Islet of Langerhans (tissue), 1 donor: ENCODE results near the gene CFAP77.

Experiments used
- FAIRE-seq: peaks from one replicate; lab custom pipeline; 2011; peaks lifted over from hg19 to GRCh38; lab: Jason Lieb, UNC

CFAP77 gene

DNA sequence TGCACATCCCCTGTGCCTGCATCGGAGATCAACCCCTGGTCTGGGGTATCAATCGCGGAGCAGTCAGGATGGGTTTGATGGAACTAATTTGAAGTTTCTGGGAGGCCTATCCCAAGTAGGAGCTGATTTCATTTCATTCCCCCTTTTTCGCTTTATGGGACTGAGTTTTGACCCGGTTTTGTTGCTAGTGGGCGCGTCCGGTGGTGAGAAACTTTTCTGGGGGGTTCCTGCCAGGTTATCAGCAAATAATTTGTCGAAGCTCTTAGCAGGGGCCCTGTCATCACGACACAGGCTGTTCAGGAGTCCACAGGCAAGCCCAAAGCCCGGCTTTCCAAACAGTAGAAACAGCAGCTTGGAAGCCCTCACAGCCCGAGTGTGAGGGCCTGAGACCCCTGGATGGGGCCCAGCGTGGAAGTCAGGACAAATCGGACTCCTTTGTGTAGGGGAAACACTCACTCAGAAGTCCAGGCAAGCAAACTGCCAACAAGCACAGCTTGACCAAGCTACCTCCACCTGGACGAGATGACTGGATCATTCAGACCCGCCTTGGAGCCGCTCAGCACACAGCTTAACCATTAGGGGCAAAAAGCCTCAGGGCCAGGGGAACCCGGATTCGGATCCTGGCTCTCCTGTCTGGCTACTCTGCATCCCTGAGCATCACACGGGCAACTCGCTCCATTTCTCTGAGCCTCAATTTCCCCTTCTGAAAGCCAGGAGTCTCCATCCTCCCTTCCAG is 108.0 kb downstream of the CFAP77 start:
- FAIRE-seq = no peak

GRCh38 chr9:132518626-132519025 is 108.6 kb downstream of the CFAP77 start:
- no peak for FAIRE-seq

DNA sequence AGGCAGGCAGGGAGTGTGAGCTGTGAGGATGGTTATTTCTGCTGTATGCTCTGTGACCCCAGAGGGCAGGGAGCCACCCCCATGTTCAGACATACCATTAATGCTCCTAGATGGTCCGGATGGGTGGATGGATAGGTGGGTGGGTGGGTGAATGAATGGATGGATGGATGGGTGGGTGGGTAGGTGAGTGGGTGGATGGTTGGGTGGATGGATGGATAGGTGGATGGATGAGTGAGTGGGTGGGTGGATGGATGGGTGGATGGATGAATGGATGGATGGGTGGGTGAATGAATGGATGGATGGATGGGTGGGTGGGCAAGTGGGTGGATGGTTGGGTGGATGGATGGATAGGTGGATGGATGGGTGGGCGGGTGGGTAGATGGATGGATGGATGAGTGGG is 109.0 kb downstream of the CFAP77 start:
- FAIRE-seq = no peak

DNA sequence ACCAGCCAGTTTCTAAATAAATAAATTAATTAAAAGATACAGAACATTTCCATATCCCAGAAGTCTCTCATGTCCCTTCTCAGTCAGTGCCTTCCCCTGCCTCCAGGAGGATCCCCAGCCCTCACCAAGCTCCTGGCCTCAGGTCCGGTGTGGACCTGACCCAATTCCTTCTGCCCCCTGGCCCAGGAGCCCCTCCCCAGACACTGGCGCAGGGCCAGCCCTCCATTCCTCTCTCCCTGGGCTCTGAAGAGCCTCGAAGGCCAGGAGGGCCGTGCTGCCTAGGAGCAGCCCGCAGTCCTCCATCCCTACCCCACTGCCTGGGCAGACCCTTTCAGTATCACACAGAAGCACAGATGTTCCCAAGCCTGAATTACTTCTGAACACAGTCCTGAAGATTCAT is 110.6 kb downstream of the CFAP77 start:
- FAIRE-seq = no peak

- FAIRE-seq = no peak
Measured at GRCh38 chr9:132525308-132526023, 115.5 kb downstream of the CFAP77 start.

DNA sequence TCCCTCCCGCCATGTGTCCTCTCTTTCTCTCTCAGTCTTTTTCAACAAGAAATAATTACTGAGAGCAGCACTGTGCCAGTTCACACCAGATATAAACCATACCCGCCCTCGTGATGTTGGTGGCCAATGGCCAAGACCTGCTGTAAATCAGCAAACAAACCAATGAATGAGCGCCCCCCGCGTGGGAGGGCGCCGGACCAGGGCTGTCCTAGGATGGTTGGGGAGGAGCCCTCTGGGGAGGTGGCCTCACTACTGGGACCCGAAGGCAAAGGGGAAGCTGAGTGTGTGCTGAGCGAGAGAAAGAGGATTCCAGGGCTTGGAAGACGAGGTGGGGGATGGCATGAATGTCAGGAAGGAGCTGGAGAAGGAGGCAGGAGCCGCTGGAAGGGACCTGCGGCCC is 121.2 kb downstream of the CFAP77 start:
- FAIRE-seq = no peak

DNA sequence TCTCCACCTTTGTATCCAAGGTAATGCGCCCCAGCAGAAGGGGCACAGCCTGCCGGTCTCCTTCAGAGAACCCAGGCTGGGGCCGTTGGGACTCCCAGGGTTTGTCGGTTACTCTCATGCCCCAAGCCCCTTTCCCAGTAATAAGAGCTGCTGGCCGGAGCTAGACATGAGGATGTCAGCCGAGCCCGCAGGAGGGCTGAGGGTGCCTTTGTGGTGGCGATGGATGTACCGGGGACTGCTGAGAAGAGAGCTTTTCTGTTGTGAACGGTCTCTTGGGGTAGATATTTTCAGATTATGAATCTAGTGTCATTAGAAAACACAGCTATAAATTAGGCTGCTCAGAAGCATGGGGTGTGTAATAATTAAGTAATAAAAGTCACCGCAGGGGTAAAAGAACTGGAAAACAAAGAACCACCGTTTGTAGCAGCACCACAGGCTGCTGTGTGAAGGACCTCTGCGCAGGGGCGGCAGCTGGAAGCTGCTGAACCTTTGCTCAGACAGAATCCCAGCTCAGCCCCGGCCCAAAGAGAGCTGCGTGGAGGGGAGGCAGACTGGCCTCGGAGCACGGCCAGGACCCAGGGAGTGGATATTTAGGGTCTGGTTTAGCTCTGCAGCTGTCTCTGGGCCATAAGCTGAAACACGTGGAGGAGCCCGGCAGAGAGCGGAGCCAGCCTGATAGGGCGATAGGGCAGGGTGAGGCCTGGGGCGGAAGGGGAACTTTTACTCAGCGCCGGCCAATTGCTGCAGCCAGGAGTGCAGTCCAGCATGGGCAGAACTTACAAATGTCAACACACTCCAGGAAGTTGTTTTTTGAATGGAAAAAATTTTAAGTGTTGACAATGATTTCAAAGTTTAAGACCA is 121.9 kb downstream of the CFAP77 start:
- FAIRE-seq = no peak

DNA sequence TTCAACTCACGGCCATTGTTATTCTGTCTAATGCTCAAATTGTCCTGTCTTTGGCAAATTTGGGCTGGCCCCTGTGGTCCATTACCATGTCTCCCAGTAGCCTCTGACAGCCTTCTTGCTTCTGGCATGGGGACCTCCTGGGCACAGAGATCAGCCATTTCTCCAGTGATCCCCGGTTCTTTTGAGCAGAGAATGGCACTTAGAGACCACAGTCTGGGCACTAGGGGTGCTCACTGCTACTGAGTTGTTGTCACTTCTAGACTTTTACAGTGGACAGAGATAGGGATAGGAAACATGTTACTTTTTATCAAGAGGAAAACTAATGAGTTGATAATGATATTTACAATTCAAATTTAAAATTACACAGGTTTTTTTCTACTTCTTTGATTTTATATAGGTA is 124.8 kb downstream of the CFAP77 start:
- FAIRE-seq = no peak

GRCh38 chr9:132536124-132536523 is 126.1 kb downstream of the CFAP77 start:
- no peak for FAIRE-seq

- FAIRE-seq = no peak
Measured at GRCh38 chr9:132537352-132537751, 127.3 kb downstream of the CFAP77 start.

- no peak for FAIRE-seq
Measured at GRCh38 chr9:132538071-132538470, 128.1 kb downstream of the CFAP77 start.

DNA sequence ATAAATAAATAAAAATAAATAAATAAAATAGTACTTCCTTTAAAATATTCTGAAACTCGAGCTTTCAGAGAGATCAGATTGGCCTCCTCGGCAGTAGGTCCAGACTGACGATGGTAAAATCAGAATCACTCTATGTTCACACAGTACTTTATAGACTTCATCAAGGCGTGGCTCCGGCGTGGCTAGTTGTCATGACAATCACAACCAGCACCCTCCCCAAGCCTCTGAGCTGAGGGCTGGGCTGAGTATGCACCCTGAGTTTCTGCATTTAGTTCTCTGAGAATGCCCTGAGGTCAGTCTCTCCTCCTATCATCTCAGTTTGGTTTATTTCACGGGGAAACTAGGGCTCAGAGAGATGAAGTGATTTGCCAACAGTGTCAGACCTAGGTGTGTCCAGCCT is 129.1 kb downstream of the CFAP77 start:
- FAIRE-seq = no peak

- FAIRE-seq = no peak
Measured at GRCh38 chr9:132541051-132541450, 131.0 kb downstream of the CFAP77 start.

DNA sequence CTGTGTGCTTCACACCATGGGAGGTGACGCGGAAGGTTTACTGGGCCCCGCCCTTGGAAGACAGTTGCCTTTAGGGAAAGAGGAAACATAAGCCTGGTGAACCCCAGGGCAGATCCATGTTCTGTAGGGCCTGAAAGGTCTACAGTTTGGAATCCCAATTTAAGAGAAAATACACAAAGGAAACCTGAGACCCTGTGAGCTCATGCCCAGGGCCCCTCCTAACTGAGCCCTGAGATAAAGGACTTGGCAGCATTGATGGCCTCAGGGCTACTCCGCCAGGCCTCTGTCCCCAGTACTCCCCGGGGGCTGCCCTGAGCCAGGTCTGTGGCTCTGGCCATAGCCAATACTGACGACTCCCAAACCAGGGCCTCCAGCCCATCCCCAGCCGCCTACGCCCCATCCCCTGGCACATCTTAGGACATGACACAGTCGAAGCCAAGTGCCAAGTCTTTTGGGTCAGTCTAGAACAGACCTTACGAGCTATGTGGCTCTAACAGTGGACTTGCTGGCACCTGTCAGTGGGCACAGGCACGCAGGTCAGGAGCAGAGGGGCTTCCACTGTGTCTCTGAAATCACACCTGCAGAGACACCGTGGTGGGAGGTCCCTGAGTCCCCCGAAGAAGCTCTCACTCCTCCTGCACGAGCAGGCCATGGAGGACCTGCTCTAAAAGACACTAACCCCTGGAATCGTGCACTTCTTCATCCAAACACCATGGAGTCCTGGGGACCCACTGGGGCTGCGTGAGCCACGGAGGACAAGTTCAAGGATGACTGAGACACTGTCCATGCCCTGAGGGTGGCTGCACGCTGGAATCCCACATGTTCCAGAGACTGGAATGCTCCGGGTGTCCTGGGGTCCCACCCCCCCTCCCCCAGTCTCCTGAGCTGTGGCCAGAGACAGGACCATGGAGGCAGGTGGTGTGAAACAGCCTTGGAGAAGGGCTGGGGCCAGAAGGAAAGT is 132.1 kb downstream of the CFAP77 start:
- FAIRE-seq = no peak

DNA sequence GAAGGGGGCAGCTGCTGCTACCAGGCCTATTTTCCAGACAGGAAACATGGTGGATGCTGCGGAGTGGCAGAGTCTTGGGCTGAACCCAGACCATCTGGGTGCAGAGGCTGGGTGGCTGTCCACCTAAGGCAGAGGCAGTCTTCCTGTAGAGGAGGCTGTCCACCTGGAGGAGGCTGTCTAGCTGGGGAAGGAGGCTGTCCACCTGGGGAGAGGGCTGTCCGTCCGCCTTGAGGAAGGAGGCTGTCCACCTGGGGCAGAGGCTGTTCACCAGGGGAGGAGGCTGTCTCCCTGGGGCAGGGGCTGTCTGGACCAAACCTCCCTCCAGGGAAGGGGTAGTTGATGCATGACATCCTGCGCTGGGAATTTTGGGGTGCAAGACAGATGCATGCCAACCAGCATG is 133.2 kb downstream of the CFAP77 start:
- FAIRE-seq = no peak

- no peak for FAIRE-seq
Measured at GRCh38 chr9:132543960-132544359, 133.9 kb downstream of the CFAP77 start.

GRCh38 chr9:132545578-132545977 is 135.6 kb downstream of the CFAP77 start:
- no peak for FAIRE-seq

- no peak for FAIRE-seq
Measured at GRCh38 chr9:132546148-132547051, 136.4 kb downstream of the CFAP77 start.

GRCh38 chr9:132547052-132547431 is 137.0 kb downstream of the CFAP77 start:
- FAIRE-seq = no peak

- FAIRE-seq = no peak
Measured at GRCh38 chr9:132547436-132547835, 137.4 kb downstream of the CFAP77 start.
